Stimulated activated effector memory CD8-positive, alpha-beta T cell treated with anti-CD3 and anti-CD28 coated beads, Interleukin-12 subunit alpha, Interleukin-12 subunit beta, amount 100 ng/mL, for 72 hours (primary cell): ENCODE measurements around the gene FBRS.
A peak's percentile ranks its signal among the peaks of the same experiment; 100 is the strongest.
"Not testable (repeated sequence)": the region's sequence is repeated elsewhere in the genome, so short reads cannot be mapped to it uniquely, and the experiment has no call there.

Experiments used
- ATAC-seq: fragments of 150-1000 bp; cut with Tn5 transposase; 2 replicates; pipeline ENCODE4 v1.10.0; 2021
- DNase-seq, 2 donors: peaks; one replicate each; pipeline ENCODE4 v3.0.0; 2021 to 2022; ENCODE audit warnings: low spot score in 2 of 2
- H3K27ac Mint-ChIP-seq: one replicate; pipeline ENCODE4 v1.8.0; 2022; ENCODE audit warnings: mild to moderate bottlenecking, mixed read lengths
- H3K36me3 Mint-ChIP-seq: one replicate; pipeline ENCODE4 v1.8.0; 2022; ENCODE audit warnings: mild to moderate bottlenecking, mixed read lengths
- H3K4me1 Mint-ChIP-seq: one replicate; pipeline ENCODE4 v1.8.0; 2022; ENCODE audit warnings: mixed read lengths
- H3K4me3 Mint-ChIP-seq: one replicate; pipeline ENCODE4 v1.8.0; 2022; ENCODE audit warnings: mild to moderate bottlenecking, mixed read lengths
- H3K9me3 Mint-ChIP-seq: one replicate; pipeline ENCODE4 v1.8.0; 2022; ENCODE audit warnings: mixed read lengths

Gene FBRS

DNA sequence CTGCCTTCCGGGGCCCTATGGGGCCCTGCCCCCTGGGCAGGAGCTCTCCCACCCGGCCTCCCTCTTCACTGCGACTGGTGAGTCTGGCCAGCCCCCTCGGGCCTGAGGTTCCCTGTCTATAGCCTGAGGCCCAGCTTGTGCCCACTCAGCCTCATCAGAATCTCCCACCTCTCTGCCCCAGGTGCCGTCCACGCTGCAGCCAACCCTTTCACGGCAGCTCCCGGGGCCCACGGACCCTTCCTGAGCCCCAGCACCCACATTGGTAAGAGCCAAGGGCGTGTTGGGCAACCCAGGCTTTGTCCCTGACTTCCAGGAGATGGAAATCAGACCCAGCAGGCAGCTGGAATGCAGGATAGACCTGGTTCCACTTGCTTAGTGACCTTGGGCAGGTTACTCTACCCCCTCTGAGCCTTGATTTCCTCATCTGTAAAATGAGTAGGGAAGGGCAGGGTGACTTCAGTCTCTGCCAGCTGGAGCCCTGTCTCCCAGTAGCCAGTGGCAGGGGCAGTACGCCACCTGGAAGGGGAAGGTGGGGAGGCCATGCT is 9.2 kb downstream of the FBRS start:
- peaks cover 98% of the 10 kb centered on the region for H3K36me3 Mint-ChIP-seq
- no peaks in the 10 kb centered on the region for H3K9me3 Mint-ChIP-seq
- ATAC-seq (no peak), DNase-seq (no peak)
- H3K4me3 Mint-ChIP-seq = no peak overlapping the region
- peak overlapping the region; percentile 86 for H3K27ac Mint-ChIP-seq
- H3K4me1 Mint-ChIP-seq = peaks cover 29% of the 10 kb centered on the region

DNA sequence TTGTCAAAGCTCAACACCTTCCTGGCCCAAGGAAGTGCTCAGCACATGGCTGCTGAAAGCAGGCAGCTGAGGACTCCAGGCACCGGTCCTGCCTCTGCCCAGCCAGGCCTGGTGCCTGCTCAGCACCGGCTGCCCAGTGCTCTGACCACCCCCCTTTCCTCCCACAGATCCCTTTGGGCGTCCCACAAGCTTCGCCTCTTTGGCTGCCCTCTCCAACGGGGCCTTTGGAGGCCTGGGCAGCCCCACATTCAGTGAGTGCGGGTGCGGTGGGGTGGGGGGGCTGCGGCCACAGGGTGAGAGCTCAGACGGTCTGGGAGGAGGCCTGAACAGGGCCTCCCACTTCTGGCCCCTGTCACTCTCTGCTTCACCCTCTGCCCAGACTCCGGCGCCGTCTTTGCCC is 10.2 kb downstream of the FBRS start:
- no peaks in the 10 kb centered on the region for H3K9me3 Mint-ChIP-seq
- H3K4me3 Mint-ChIP-seq = no peak overlapping the region
- H3K4me1 Mint-ChIP-seq = peaks cover 19% of the 10 kb centered on the region
- peak overlapping the region; percentile 86 for H3K27ac Mint-ChIP-seq
- DNase-seq (no peak), ATAC-seq (no peak)
- peaks cover 89% of the 10 kb centered on the region for H3K36me3 Mint-ChIP-seq

DNA sequence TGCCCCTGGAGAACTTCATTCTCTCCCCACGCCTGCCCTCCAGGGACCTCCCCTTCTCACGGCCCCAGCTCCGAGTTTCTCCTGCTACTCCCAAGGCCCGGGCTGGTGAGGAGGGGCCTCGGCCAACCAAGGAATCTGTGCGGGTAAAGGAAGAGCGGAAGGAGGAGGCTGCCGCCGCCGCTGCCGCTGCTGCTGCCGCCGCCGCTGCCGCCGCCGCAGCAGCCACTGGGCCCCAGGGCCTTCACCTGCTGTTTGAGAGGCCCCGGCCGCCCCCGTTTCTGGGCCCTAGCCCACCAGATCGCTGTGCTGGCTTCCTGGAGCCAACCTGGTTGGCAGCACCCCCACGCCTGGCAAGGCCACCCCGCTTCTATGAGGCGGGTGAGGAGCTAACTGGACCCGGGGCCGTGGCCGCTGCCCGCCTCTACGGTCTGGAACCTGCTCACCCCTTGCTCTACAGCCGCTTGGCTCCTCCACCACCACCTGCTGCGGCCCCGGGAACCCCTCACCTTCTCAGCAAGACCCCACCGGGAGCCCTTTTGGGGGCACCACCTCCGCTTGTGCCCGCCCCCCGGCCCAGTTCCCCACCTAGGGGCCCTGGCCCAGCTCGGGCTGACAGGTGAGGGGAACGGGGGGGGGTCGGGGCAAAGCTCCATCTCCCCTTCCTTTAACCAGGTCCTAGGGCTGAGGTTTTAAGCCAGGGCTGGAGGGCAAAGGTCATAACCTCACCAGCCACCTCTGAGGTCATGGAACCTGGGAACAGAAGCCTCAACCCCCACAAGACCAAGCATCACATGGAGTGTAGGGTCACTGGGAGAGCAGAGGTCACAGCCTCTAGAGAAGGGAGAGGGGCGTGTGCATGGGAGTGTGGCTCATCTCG is 11.0 kb downstream of the FBRS start:
- DNase-seq (no peak), ATAC-seq (peak; percentile 19)
- Mint-ChIP-seq H3K27ac (no peak overlapping the region), H3K4me3 (no peak overlapping the region), H3K36me3 (peaks cover 80% of the 10 kb centered on the region), H3K9me3 (no peaks in the 10 kb centered on the region), H3K4me1 (peaks cover 12% of the 10 kb centered on the region)

DNA sequence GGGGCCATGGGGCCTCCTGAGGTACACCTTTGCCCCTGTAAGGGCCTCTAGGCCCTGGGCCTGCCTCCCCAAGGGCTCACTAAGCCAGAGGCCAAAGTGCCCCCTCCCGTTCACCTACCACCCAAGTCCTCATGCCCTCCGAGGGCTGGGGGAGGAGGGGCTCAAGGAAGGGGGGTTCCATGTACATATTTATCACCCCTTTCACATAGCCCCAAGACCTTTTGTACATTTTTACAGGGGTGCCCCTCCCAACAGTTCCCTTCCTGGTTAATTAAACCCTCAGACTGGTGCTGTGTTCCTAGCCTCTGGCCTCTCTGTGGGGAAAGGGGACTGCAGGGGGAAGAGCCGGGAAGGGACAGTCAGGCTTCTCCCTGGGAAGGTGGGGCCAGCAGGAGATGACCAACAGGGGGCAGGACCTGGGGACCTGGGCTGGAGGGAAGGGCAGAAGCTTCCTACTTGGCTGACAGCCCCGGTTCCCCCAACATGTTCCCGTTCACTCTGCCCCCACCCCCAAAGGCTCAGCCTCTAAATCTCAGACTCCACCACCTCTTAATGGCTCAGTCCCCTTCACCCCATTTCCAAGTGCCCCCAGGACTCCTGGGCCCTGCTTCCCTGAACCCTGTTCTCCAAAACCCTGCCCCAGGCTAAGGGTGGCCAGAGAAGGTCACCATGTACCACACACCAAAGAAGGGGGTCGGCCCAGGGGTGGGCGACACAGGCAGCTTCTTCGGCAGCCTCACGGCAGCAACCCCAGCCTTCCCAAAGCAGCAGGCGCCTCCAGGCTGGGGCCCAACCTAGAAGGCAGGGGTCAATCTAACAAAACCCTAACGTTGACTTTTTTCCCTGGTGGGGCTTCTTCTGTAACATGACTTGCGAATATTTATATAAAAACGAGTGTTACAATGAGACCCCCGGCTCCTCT is 11.9 kb downstream of the FBRS start:
- Mint-ChIP-seq H3K4me3 (no peak overlapping the region), H3K27ac (no peak overlapping the region)
- ATAC-seq = peak; percentile 3

DNA sequence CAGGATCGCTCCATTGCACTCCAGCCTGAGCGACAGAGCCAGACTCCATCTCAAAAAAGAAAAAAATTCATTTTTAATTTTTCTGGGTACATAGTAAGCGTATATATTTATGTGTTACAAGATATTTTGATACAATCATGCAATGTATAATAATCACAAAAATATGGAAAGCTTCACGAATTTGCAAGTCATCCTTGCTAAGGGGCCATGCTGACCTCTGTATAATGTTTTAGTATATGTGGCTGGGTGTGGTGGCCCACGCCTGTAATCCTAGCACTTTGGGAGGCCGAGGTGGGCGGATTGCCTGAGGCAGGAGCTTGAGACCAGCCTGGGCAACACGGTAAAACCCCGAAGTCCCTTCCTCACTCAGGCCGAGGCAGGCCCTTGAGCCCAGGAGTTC is 16.9 kb downstream of the FBRS start:
- no peak overlapping the region for H3K4me3 Mint-ChIP-seq
- no peaks in the 10 kb centered on the region for H3K9me3 Mint-ChIP-seq
- DNase-seq (no peak), ATAC-seq (no peak)
- no peaks in the 10 kb centered on the region for H3K4me1 Mint-ChIP-seq
- peaks cover 22% of the 10 kb centered on the region for H3K36me3 Mint-ChIP-seq
- H3K27ac Mint-ChIP-seq = no peak overlapping the region

More for the DNA sequence above, 11.9 kb downstream of the FBRS start:
- Mint-ChIP-seq H3K36me3 (peaks cover 71% of the 10 kb centered on the region), H3K4me1 (peaks cover 12% of the 10 kb centered on the region), H3K9me3 (no peaks in the 10 kb centered on the region)
- DNase-seq = no peak

DNA sequence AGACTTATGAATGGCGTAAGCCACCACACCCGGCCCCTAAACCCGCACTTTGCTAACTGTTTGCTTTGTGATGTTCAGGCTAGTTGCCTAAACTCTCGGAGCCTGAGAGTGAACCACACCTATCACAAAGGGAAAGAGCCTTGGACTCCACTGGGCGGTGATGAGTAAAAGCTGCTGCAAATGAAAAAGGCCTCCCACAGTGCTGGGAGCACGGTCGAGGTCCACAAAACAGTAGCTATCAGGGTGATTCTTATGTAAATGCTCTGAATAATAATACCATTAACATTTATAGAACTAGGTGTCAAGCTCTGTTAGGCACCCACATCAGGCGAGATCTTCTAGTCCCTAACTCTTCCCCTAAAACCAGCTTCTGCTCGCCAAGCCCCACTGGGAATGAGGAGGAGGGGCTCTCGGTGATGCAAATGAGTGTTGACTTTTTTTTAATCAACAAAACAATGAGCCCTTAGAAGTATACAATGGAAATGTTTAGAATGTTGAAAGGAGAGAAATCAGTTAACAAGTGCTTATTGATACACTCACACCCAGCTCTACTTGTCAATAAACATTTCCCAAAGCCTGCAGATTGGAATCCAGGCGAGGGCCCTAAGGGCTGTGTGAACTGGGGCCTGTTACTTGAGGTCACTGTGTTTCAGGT is 19.8 kb downstream of the FBRS start:
- Mint-ChIP-seq H3K4me3 (no peak overlapping the region), H3K36me3 (no peaks in the 10 kb centered on the region), H3K4me1 (no peaks in the 10 kb centered on the region), H3K9me3 (no peaks in the 10 kb centered on the region), H3K27ac (no peak overlapping the region)
- ATAC-seq = no peak
- no peak for DNase-seq

DNA sequence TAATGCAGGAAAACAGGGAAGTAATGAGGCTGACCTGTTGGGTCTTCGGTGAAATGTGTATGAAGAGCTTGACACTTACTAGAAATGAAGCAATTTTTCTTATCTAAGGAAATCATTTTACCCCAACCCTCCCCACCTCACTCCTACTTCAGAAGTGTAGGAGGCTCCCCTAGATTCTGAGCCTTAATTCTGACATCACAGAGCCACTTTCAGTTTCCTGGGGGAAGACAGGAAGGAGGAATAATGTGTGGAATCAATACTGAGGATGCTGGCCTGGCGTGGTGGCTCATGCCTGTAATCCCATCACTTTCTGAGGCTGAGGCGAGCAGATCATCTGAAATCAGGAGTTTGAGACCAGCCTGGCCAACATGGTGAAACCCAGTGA is 20.3 kb downstream of the FBRS start:
- no peak overlapping the region for H3K4me3 Mint-ChIP-seq
- ATAC-seq = no peak
- H3K27ac Mint-ChIP-seq = no peak overlapping the region
- no peaks in the 10 kb centered on the region for H3K36me3 Mint-ChIP-seq
- H3K4me1 Mint-ChIP-seq = no peaks in the 10 kb centered on the region
- no peaks in the 10 kb centered on the region for H3K9me3 Mint-ChIP-seq
- no peak for DNase-seq

DNA sequence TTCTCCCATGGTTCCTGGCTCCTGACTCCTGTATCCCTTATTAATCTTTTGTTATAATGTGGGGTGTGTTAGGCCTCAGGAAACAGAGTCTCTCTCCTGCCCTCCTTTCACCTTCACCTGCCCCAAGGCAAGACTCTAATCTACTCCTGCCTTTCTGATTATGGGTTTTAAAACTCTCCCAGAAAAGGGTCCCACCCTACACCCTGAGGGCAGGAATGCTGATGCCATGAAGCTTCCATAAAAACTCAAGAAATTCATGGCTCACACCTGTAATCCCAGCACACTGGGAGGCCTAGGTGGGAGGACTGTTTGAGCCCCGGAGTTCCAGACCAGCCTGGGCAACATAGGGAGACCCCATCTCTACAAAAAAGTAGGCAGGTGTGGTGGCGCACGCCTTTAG is 22.1 kb downstream of the FBRS start:
- DNase-seq (no peak), ATAC-seq (no peak)
- Mint-ChIP-seq H3K36me3 (no peaks in the 10 kb centered on the region), H3K4me1 (no peaks in the 10 kb centered on the region), H3K27ac (no peak overlapping the region), H3K9me3 (no peaks in the 10 kb centered on the region), H3K4me3 (no peak overlapping the region)

DNA sequence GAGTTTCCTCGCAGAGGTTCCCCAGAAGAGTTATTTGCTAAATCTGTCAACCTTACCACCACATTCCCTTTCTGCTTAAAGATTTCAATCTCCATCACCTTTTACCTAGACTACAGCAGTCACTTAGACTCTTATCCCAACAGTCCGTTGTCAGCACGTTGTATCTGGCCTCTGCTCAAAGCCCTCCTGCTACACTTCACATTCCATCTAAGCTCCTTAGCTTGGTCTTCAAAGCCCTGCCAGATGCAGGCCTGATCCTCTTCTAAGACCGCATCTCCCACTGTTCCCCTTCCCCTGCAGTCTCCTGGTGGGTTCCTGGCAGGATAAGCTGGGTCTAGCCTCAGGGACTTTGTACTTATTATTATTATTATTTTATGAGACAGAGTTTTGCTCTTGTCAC is 30.5 kb downstream of the FBRS start:
- H3K27ac Mint-ChIP-seq = no peak overlapping the region
- no peaks in the 10 kb centered on the region for H3K36me3 Mint-ChIP-seq
- H3K4me3 Mint-ChIP-seq = no peak overlapping the region
- ATAC-seq (no peak), DNase-seq (no peak)
- no peaks in the 10 kb centered on the region for H3K9me3 Mint-ChIP-seq
- peaks cover 8% of the 10 kb centered on the region for H3K4me1 Mint-ChIP-seq

DNA sequence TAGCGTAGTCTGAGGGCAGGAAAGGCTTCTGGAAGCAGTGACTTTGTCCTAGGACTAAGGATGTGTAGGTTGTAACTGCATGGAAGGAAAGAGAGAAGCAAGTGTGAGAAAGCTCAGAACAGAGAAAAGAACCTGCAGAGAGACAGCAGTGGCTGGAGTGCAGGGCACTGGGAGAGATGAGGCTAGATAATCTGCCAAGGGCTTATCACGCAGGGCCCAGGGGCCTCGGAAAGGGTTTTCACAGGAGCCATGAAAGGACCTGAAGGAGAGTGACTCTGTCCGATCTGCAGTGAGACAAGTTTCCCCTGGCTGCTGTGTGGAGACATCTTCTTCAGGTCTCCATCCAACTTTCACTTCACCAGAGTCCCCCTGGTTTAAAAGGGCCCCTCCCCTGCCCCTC is 33.7 kb downstream of the FBRS start:
- H3K27ac Mint-ChIP-seq = no peak overlapping the region
- no peaks in the 10 kb centered on the region for H3K9me3 Mint-ChIP-seq
- ATAC-seq = no peak
- H3K4me1 Mint-ChIP-seq = peaks cover 16% of the 10 kb centered on the region
- DNase-seq = no peak
- no peak overlapping the region for H3K4me3 Mint-ChIP-seq
- no peaks in the 10 kb centered on the region for H3K36me3 Mint-ChIP-seq

DNA sequence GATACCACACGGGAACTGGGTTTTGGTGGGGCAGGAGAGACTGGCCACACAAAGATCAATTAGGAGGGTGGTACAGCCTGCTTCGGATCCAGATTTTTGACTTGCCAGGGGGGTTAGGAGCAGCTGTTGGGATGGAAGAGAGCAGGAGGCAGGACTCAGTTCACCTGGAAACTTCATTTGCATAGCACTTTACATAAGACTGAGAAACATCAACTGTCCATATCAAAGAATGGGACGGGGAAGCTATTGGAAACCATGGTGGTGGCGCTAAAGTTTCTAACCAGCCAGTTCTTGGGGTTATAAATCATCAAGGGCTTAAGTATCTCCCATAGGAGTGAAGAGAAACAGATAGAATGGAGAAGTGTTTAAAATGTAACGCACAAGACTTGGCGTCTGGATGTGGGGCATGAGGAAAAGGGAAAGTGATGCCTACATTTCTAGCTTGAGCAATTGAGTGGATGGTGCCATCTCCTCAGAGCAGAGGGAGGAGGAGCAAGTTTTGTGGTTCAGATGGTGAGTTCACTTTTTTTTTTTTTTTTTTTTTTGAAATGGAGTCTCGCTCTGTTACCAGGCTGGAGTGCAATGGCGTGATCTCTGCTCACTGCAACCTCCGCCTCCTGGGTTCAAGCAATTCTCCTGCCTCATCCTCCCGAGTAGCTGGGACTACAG is 34.3 kb downstream of the FBRS start:
- ATAC-seq (no peak), DNase-seq (no peak)
- Mint-ChIP-seq H3K9me3 (no peaks in the 10 kb centered on the region), H3K4me1 (peaks cover 20% of the 10 kb centered on the region), H3K27ac (no peak overlapping the region), H3K4me3 (no peak overlapping the region), H3K36me3 (peaks cover 4% of the 10 kb centered on the region)

DNA sequence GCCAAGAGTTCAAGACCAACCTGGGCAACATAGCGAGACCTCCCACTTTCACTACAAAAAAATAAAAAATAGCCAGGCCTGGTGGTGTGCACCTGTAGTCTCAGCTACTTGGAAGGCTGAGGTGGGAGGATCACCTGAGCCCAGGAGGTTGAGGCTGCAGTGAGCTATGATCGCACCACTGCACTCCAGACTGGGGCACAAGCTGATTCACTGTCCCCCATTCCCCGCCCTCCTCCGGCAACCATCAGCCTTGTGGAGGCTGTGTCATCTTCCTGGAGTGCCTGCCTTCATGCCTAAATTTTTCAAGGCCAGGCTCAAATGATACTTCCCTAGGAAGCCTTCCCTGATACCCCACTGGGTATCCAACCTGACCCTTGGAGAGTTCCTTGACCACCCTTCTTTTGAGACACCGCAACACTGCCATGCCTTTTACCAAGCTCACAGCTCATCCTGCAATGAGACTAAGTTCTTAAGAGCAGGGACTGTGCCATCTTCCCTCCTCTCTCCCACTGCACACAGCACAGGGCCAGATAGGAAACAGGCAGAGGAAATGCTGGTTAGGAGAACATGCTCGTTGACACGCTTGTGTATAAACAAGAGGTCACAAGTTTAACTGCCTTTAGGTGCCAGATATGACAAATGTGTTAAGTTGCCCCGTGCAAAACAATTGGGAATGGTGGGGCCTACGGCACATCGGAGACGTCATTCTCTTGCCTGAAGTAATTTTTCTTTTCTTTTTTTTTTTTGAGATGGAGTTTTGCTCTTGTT is 36.9 kb downstream of the FBRS start:
- peaks cover 30% of the 10 kb centered on the region for H3K36me3 Mint-ChIP-seq
- no peaks in the 10 kb centered on the region for H3K9me3 Mint-ChIP-seq
- ATAC-seq = no peak
- no peak overlapping the region for H3K4me3 Mint-ChIP-seq
- no peak for DNase-seq
- H3K27ac Mint-ChIP-seq = no peak overlapping the region
- peaks cover 42% of the 10 kb centered on the region for H3K4me1 Mint-ChIP-seq

DNA sequence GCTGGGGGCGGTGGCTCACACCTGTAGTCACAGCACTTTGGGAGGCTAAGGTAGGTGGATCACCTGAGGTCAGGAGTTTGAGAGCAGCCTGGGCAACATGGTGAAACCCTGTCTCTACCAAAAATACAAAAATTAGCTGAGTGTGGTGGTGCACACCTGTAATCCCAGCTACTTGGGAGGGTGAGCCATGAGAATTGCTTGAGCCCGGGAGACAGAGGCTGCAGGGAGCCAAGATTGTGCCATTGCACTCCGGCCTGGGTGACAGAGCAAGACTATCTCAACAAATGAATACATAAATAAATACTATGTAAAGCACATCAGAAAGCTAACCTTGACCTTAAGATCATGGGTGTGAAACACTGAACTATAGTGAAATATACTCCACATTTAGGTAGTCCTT is 38.4 kb downstream of the FBRS start:
- not testable (repeated sequence) for ATAC-seq, DNase-seq, H3K27ac Mint-ChIP-seq, H3K4me3 Mint-ChIP-seq, H3K9me3 Mint-ChIP-seq
- peaks cover 45% of the 10 kb centered on the region for H3K36me3 Mint-ChIP-seq
- H3K4me1 Mint-ChIP-seq = peaks cover 43% of the 10 kb centered on the region
